ENCODE data around the gene GRID1.

DNA sequence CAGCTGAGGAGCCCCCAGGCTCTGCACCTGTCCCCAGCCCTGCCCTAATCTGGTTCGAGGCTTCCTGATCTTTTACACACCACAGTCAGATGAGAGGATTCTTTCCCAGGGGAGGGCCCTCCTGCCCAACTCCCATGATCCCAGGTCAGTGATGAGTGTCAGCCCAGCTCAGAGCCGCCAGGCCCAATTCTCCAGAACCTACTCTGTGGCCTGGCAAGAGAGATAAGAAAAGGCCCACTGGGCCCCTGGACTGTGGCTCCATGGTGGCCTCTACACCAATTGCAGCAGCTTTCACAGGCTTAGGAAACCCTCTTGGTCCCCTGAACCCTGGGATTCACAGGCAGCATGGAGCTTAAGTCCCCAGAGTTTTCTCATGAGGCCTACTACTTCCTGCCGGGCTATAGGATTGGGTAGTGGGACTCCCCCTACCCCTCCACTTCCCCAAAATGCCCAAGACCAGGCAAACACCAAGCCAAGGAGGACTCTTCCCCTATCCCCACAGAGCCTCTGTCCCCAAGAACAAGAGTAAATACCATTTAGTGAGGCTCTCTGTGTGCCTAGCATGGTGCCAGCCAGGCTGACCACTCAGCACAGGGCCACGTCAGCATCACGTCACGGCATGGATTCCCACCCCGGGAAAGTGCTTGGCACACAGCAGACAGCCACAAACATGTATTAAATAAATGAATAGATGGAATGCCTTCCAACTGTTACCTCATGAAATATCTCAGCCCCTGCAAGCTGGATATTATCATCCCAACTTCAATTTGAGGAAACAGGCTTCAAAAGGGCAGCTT lies 100.0 kb downstream of the GRID1 start:
- TF ChIP-seq, protein P1, sequence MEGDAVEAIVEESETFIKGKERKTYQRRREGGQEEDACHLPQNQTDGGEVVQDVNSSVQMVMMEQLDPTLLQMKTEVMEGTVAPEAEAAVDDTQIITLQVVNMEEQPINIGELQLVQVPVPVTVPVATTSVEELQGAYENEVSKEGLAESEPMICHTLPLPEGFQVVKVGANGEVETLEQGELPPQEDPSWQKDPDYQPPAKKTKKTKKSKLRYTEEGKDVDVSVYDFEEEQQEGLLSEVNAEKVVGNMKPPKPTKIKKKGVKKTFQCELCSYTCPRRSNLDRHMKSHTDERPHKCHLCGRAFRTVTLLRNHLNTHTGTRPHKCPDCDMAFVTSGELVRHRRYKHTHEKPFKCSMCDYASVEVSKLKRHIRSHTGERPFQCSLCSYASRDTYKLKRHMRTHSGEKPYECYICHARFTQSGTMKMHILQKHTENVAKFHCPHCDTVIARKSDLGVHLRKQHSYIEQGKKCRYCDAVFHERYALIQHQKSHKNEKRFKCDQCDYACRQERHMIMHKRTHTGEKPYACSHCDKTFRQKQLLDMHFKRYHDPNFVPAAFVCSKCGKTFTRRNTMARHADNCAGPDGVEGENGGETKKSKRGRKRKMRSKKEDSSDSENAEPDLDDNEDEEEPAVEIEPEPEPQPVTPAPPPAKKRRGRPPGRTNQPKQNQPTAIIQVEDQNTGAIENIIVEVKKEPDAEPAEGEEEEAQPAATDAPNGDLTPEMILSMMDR (IDR thresholded peaks at IDR 0.05 in 8 of 11, conservative IDR thresholded peaks at IDR 0.05 in 3 of 11): no peak
- TF ChIP-seq POLR2A (IDR thresholded peaks at IDR 0.05) (no peak), POLR2AphosphoS5 (IDR thresholded peaks at IDR 0.05) (no peak)
